DMS79 treated with DMSO at 0.1 percent for 48 hours (cell line): ENCODE measurements around the gene SFMBT2.
"Not testable (repeated sequence)": the region's sequence is repeated elsewhere in the genome, so short reads cannot be mapped to it uniquely, and the experiment has no call there.

ENCODE experiments used
- DNase-seq: peaks from one replicate; lab custom pipeline; 2025; lab: John Stamatoyannopoulos, UW

SFMBT2 gene

DNA sequence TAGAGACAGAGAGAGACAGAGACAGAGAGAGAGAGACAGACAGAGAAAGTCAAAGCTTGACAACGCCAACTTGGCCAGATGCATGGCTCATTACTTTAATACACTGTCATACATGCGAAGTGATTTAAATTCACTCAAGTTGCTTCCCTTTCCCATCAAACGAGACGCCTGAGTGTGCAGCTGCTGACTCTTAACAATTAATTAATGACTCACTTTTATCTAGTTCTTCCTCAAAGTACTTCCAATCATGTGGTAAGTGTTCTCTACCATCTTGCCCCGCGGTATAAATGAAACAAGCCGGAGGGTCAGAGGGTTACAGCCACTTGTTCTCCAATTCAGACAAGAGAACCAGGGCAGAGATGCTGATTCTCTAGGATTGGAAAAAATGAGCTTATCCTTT is 90.8 kb downstream of the SFMBT2 start:
- no peak for DNase-seq

- no peak for DNase-seq
Observed at GRCh38 chr10:7319632-7320031, 91.2 kb downstream of the SFMBT2 start.

DNA sequence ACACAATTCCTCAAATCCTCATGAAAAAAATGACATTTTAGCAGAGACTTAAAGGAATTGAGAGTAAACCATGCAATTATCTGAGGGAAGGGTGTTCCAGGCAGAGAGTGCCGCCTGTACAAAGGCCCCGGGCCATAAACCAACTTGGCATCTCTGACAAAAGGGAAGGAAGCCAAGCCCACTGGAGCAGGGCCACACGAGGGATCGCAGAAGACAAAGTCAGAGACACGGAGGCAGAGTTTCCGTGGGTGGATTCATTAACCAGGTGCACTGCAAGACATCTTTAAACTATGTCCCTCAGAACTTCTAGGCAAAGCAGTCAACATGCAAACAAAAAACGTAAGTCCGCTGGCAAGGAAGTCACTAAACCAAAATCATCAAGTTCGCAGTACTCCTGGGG is 92.0 kb downstream of the SFMBT2 start:
- DNase-seq, result no peak

GRCh38 chr10:7317786-7318446 is 92.9 kb downstream of the SFMBT2 start:
- no peak for DNase-seq

- no peak for DNase-seq
Observed at GRCh38 chr10:7316839-7317238, 94.0 kb downstream of the SFMBT2 start.

GRCh38 chr10:7315906-7316305 is 94.9 kb downstream of the SFMBT2 start:
- no peak for DNase-seq

DNA sequence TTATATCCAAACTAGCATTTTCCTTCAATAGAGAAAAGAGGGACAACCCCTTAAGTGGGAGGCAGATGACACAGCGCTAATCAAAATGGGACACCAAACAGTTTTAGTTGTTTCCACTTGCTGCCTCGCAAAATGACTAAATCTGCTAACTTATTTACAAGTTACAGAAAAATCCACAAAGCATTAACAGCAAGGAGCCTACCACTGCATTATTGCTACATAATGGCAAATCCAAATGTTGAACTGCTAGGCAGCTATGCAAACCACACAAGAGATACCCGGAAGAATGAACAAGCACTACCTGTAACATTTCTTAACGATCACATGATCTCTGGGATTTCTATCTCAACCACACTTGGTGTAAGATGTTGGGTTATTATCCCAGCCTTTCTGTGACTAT is 96.7 kb downstream of the SFMBT2 start:
- no peak for DNase-seq

- DNase-seq, result no peak
Observed at GRCh38 chr10:7312488-7312857, 98.4 kb downstream of the SFMBT2 start.

DNA sequence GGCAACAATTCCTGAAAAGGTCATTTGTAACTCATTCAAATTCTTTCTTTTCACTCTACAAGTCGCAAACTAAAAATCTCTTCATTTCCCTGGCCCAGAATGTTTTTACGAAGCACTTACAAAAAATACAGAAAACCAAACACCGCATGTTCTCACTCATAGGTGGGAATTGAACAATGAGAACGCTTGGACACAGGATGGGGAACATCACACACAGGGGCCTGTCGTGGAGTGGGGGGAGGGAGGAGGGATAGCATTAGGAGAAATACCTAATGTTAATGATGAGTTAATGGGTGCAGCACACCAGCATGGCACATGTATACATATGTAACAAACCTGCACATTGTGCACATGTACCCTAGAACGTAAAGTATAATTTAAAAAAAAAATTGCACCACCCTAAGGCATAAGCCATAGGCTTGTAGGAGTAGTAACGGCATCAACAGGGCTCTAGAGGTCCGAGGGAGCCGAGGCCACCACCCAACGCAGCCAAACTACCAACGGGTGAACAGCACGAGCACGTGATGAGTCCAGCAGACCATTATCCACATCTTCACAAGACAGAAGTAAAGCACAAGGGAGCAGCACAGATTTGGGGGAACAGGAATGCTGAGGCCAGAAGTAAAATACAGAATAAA is 98.9 kb downstream of the SFMBT2 start:
- DNase-seq, result not testable (repeated sequence)

DNA sequence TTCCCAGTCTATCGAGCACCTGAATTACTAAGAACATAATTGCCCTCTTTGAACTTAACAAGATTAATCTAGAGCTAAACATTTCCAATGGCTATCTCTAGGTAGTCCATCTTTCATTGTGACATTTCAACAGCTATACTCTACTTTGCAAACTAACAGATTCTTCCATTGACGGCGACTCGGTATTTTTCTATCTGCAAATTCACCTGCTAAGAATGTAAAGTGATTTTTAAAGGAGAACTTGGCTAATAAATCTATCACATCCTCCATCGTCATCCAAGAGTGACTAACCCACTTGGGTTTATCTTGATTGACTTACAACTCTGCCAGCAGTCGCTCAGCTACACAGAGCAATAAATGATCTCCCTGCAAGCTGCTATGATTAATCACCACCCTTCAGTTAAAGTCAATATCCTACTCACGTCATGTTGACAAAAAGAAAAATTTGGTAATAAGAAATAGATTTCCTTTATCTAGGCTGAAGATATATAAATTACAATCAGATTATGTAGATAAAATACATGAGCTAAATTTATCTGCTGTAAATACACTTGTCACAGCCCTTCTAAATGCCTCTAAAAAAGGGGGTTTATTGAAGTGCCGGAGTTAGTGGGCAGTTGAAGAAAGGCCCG is 99.5 kb downstream of the SFMBT2 start:
- DNase-seq, result no peak

GRCh38 chr10:7310076-7310475 is 100.8 kb downstream of the SFMBT2 start:
- DNase-seq, result no peak

DNA sequence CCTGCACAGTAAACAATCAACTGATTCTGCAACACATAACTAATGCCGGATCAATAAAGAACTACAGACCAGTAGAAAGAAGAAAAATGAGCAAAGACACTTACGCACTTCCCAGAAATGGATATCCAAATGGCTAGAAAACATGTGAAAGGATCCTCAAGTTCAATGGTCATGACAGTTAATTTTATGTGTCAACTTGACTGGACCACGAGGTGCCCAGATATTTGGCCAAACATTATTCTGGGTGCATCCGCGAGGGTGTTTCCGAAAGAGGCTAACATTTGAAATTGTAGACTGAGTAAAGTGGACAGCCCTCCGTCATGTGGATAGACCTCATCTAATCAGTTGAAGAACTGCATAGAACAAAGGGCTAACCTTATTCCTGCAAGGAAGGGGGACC is 102.0 kb downstream of the SFMBT2 start:
- no peak for DNase-seq

- no peak for DNase-seq
Observed at GRCh38 chr10:7306616-7307015, 104.2 kb downstream of the SFMBT2 start.

- no peak for DNase-seq
Observed at GRCh38 chr10:7306147-7306546, 104.7 kb downstream of the SFMBT2 start.

- DNase-seq, result no peak
Observed at GRCh38 chr10:7305053-7305452, 105.8 kb downstream of the SFMBT2 start.

- DNase-seq, result no peak
Observed at GRCh38 chr10:7304110-7304509, 106.7 kb downstream of the SFMBT2 start.

- DNase-seq, result no peak
Observed at GRCh38 chr10:7302930-7303557, 107.8 kb downstream of the SFMBT2 start.

GRCh38 chr10:7302392-7302906 is 108.4 kb downstream of the SFMBT2 start:
- no peak for DNase-seq

DNA sequence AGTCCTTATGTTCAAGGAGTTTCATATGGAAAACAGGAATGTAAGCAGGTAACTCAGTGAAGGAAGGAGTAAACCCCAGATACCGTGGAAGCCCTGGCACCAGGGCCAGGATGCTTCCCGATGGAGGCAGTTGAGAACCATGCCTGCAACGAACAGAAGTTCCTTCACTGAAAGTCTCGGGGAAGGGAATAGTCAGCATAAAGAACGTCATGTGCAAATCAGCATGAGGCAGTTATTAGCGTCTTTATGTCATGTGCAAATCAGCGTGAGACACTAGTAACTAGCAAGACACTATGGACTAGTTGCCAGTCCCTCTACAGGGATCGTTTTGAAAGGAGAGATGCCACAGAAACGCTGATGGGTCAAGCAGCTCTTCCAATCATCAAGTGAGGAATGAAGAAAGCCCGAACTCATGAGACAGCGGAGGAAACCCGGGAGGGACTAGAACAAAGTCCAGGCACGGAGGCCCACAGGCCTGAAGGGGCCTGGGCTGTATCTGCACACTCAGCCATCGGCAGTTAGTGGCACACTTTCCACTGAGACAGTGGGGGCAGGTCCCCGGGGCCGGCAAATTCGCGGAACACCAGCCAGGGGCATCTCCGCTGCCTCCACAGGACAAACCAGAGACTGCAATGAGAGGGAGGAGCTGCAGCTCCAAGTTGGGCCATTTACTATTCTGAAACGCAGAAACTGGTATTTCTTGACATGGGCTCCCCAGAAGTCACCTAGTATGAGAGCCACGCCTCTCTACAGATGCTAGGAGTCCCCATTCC is 109.6 kb downstream of the SFMBT2 start:
- no peak for DNase-seq

GRCh38 chr10:7300384-7300971 is 110.4 kb downstream of the SFMBT2 start:
- no peak for DNase-seq

DNA sequence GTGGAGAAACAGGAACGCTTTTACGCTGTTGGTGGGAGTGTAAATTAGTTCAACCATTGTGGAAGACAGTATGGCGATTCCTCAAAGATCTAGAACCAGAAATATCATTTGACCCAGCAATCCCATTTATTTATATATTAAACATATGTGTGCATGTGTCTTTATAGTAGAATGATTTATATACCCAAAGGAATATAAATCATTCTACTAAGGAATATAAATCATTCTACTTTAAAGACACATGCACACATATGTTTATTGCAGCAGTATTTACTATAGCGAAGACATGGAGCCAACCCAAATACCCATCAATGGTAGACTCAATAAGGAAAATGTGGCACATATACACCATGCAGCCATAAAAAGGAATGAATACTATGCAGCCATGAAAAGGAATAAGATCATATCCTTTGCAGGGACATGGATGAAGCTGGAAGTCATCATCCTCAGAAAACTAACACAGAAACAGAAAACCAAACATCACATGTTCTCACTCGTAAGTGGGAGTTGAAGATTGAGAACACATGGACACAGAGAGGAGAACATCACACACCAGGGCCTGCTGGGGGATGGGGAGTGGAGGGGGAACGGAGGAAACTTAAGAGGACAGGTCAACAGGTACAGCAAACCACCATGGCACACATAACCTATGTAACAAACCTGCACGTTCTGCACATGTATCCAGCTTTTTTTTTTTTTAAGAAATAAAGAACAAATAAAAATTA is 111.1 kb downstream of the SFMBT2 start:
- not testable (repeated sequence) for DNase-seq
